Fibroblast of lung (primary cell): Measurements from ENCODE around the gene CARD19. TPM values are rescaled to one million over a fixed set of nuclear protein-coding genes. Genes with fewer than 3 reads are reported as not detected.

Experiments used
- DNase-seq, 2 donors: peaks; one replicate each; pipeline versions ENCODE4 v3.0.0 to v3.0.0-alpha.2; 2010; ENCODE audit warnings: low read depth in 2 of 2
- H2AFZ ChIP-seq: 2 replicates; pipeline ENCODE4 v1.5.1; 2012; ENCODE audit warnings: low read length, control low read depth, inconsistent platforms
- H3K27ac ChIP-seq: 2 replicates; pipeline ENCODE4 v1.5.1; 2011; ENCODE audit warnings: low read length, control low read depth; ENCODE audit not compliant: insufficient read depth
- H3K27me3 ChIP-seq: 2 replicates; pipeline ENCODE4 v1.5.1; 2011; ENCODE audit warnings: mild to moderate bottlenecking, low read length; ENCODE audit not compliant: control insufficient read depth, insufficient read depth
- H3K36me3 ChIP-seq: 2 replicates; pipeline ENCODE4 v1.5.1; 2011; ENCODE audit warnings: low read length; ENCODE audit not compliant: control insufficient read depth, insufficient read depth
- H3K4me1 ChIP-seq: 2 replicates; pipeline ENCODE4 v1.5.1; 2011; ENCODE audit warnings: low read length; ENCODE audit not compliant: control insufficient read depth, insufficient read depth; ENCODE audit errors: extremely low read depth
- H3K4me2 ChIP-seq: 2 replicates; pipeline ENCODE4 v1.5.1; 2011; ENCODE audit warnings: low read length, control low read depth; ENCODE audit not compliant: insufficient read depth; ENCODE audit errors: extremely low read depth
- H3K4me3 ChIP-seq, 4 experiments: fragments of 200-600 bp in 1 of 4; sonication (generic) in 1 of 4; replicated peaks in 1 of 4; 2 replicates each; pipeline ENCODE4 v1.5.1; 2011 to 2016; ENCODE audit warnings: low read length in 4 of 4, low read depth in 3 of 4, mild to moderate bottlenecking in 3 of 4, control low read depth in 2 of 4, inconsistent platforms in 1 of 4, mixed read lengths in 1 of 4; ENCODE audit not compliant: insufficient read depth in 1 of 4; ENCODE audit errors: control extremely low read depth in 1 of 4
- H3K79me2 ChIP-seq: 2 replicates; pipeline ENCODE4 v1.5.1; 2012; ENCODE audit warnings: mild to moderate bottlenecking, low read length, inconsistent platforms; ENCODE audit not compliant: control insufficient read depth, insufficient read depth
- H3K9ac ChIP-seq: 2 replicates; pipeline ENCODE4 v1.5.1; 2011; ENCODE audit warnings: mild to moderate bottlenecking, low read length, control low read depth; ENCODE audit not compliant: insufficient read depth
- H3K9me3 ChIP-seq: 2 replicates; pipeline ENCODE4 v1.5.1; 2012; ENCODE audit warnings: low read depth, low read length; ENCODE audit not compliant: control insufficient read depth, insufficient read depth
- H4K20me1 ChIP-seq: 2 replicates; pipeline ENCODE4 v1.5.1; 2011; ENCODE audit warnings: low read length; ENCODE audit not compliant: control insufficient read depth, insufficient read depth; ENCODE audit errors: extremely low read depth
- EZH2 ChIP-seq: IDR thresholded peaks from 2 replicates; pipeline ENCODE4 v1.5.1; 2012; ENCODE audit warnings: low read length, control low read depth, mild to moderate bottlenecking; ENCODE audit errors: missing control alignments
- polyA plus RNA-seq, 2 donors: library from polyadenylated mRNA; depleted of rRNA in 1 of 2; stranded (reverse) in 1 of 2; unstranded in 1 of 2; fragments of >200 nt; gene quantifications; 2 replicates each; pipeline ENCODE4 v1.2.1, GENCODE V29; 2011 to 2012; ENCODE audit warnings: missing spikeins in 1 of 2
- total RNA-seq: library from RNA; depleted of rRNA; stranded (reverse); fragments of >200 nt; gene quantifications from 2 replicates; pipeline ENCODE4 v1.2.1, GENCODE V29; 2014
- TF ChIP-seq, protein P1 (sequence below), 2 donors: IDR thresholded peaks in 1 of 2; conservative IDR thresholded peaks in 1 of 2; 1 replicate in 1 of 2; 2 replicates in 1 of 2; pipeline ENCODE4 v1.5.1; 2011 to 2012; ENCODE audit warnings: low read length in 2 of 2, control low read depth in 1 of 2, inconsistent platforms in 1 of 2, low read depth in 1 of 2, mild to moderate bottlenecking in 1 of 2

Gene CARD19
- total and polyA plus RNA-seq, 2 donors (not counting 1 experiment from before 2014, with no cell fraction given) = 30.2 to 91.0 TPM

DNA sequence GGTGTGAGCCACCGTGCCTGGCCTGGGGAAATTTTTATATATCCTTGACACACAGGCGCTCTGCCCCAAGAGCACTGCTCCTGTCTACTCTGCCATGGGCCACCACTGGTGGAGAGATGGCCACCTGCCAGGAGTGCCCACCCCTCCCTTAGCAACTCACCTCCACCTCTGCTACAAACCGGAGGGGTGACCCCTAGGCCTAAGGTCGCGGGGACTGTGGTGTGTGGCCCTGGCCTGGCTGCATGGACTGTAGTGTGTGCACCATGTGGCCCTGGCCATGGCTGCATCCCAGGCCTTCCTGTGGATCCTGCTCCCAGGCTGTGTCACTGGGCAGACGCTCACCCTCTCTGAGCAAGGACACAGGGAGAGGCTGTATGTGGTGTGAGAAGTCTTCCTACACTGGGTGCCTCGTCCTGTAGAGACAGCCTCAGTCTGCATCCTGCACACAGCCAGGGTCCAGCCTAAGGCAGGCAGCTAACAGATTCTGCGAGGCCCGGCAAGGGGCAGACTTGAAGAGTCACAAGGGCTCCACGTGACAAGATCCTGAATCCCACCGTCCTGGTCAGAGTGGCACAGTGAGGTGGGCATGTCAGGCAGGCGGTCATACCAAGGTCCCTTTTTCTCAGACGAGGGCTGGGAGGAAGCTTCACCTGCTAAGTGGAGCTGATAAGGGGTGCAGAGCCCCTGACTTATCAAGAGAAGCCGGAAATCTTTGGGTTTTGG lies 27.7 kb downstream of the CARD19 start:
- H3K4me3 ChIP-seq = no peak overlapping the region
- DNase-seq = no peak
- no peak overlapping the region for H3K27ac ChIP-seq
- H3K79me2 ChIP-seq = no peaks in the 10 kb centered on the region
- peaks cover 2% of the 10 kb centered on the region for H3K36me3 ChIP-seq
- peaks cover 5% of the 10 kb centered on the region for H3K4me1 ChIP-seq
- TF ChIP-seq, protein P1, sequence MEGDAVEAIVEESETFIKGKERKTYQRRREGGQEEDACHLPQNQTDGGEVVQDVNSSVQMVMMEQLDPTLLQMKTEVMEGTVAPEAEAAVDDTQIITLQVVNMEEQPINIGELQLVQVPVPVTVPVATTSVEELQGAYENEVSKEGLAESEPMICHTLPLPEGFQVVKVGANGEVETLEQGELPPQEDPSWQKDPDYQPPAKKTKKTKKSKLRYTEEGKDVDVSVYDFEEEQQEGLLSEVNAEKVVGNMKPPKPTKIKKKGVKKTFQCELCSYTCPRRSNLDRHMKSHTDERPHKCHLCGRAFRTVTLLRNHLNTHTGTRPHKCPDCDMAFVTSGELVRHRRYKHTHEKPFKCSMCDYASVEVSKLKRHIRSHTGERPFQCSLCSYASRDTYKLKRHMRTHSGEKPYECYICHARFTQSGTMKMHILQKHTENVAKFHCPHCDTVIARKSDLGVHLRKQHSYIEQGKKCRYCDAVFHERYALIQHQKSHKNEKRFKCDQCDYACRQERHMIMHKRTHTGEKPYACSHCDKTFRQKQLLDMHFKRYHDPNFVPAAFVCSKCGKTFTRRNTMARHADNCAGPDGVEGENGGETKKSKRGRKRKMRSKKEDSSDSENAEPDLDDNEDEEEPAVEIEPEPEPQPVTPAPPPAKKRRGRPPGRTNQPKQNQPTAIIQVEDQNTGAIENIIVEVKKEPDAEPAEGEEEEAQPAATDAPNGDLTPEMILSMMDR (conservative IDR thresholded peaks at IDR 0.05 in 1 of 2, IDR thresholded peaks at IDR 0.05 in 1 of 2; ENCODE audit: low read depth in 1 of 2, low read length in 2 of 2) = no peak
- TF ChIP-seq EZH2 = no peak
- no peaks in the 10 kb centered on the region for H3K9me3 ChIP-seq
- H2AFZ ChIP-seq = no peak overlapping the region
- H3K27me3 ChIP-seq = no peaks in the 10 kb centered on the region
- no peaks in the 10 kb centered on the region for H4K20me1 ChIP-seq
- no peak overlapping the region for H3K4me2 ChIP-seq
- no peak overlapping the region for H3K9ac ChIP-seq

DNA sequence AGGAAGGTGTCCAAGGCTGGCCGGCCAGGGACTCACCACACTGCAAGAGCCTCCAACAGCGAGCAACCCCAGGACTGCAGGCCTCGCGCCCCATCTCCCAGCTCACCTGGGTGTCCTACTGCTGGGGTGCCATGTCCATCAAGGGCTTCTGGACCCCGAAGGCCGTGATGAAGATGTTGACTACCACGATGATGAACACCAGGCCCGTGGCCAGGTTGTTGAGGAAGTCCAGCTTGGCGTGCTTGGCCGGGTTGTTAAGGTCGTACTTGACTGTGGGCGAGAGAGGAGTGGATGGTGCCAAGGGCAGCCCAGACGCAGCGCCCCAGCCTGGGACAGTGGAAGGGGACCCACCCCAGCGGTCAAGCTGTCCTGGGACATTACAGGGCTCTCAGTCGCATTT lies 28.8 kb downstream of the CARD19 start:
- DNase-seq = no peak
- H3K27me3 ChIP-seq = no peaks in the 10 kb centered on the region
- no peak overlapping the region for H3K27ac ChIP-seq

DNA sequence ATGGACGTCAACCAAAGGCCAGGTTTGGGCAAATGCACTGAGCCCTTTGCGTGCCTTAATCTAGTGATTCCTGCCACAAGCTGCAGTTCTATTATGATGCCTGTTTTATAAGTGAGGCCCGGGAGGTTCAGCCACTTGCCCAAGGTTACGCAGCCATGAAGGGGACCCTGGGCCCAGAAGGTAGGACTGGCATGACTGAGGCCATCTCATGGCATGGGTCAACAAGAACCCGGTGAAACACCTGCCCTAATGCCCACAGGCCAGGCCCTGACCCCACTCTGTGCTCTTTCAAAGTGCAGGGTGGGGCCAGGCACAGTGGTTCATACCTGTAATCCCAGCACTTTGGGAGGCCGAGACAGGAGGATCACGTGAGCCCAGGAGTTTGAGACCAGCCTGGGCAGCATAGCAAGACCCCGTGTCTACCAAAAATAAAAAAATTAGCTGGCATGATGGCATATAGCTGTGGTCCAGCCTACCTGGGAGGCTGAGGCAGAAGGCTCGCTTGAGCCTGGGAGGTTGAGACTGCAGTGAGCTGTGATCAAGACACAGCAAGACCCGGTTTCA lies 29.4 kb downstream of the CARD19 start:
- no peaks in the 10 kb centered on the region for H3K9me3 ChIP-seq
- no peaks in the 10 kb centered on the region for H4K20me1 ChIP-seq
- H3K4me3 ChIP-seq = no peak overlapping the region
- H2AFZ ChIP-seq = no peak overlapping the region
- no peaks in the 10 kb centered on the region for H3K79me2 ChIP-seq
- peaks cover 2% of the 10 kb centered on the region for H3K36me3 ChIP-seq
- H3K9ac ChIP-seq = no peak overlapping the region
- no peaks in the 10 kb centered on the region for H3K4me1 ChIP-seq
- no peak overlapping the region for H3K4me2 ChIP-seq
- TF ChIP-seq, protein P1 (conservative IDR thresholded peaks at IDR 0.05 in 1 of 2, IDR thresholded peaks at IDR 0.05 in 1 of 2; ENCODE audit: low read depth in 1 of 2, low read length in 2 of 2) = no peak
- TF ChIP-seq EZH2 = no peak
- H3K27ac ChIP-seq = no peak overlapping the region
- no peak for DNase-seq
- H3K27me3 ChIP-seq = no peaks in the 10 kb centered on the region

More for the DNA sequence above, 28.8 kb downstream of the CARD19 start:
- no peak for TF ChIP-seq EZH2
- TF ChIP-seq, protein P1 (conservative IDR thresholded peaks at IDR 0.05 in 1 of 2, IDR thresholded peaks at IDR 0.05 in 1 of 2; ENCODE audit: low read depth in 1 of 2, low read length in 2 of 2) = no peak
- Histone ChIP-seq H3K79me2 (no peaks in the 10 kb centered on the region), H3K9ac (no peak overlapping the region), H3K9me3 (no peaks in the 10 kb centered on the region), H3K4me1 (peaks cover 2% of the 10 kb centered on the region), H3K4me3 (no peak overlapping the region), H3K4me2 (no peak overlapping the region), H3K36me3 (peaks cover 2% of the 10 kb centered on the region), H4K20me1 (no peaks in the 10 kb centered on the region), H2AFZ (no peak overlapping the region)
